Ishikawa (cell line): ENCODE data around the gene LRBA.

Experiments
- CEBPB ChIP-seq: IDR thresholded peaks from 2 replicates; pipeline ENCODE4 v1.6.1; 2012
- CREB1 ChIP-seq: IDR thresholded peaks from 2 replicates; pipeline ENCODE4 v1.6.1; 2012; ENCODE audit warnings: low read depth
- EGR1 ChIP-seq: IDR thresholded peaks from 2 replicates; pipeline ENCODE4 v1.6.1; 2012
- EP300 ChIP-seq: IDR thresholded peaks from 2 replicates; pipeline ENCODE4 v1.6.1; 2012; ENCODE audit warnings: borderline replicate concordance
- FOXM1 ChIP-seq: IDR thresholded peaks from 2 replicates; pipeline ENCODE4 v1.6.1; 2012; ENCODE audit warnings: low read depth, borderline replicate concordance
- NFIC ChIP-seq: IDR thresholded peaks from 2 replicates; pipeline ENCODE4 v1.6.1; 2012
- RAD21 ChIP-seq: IDR thresholded peaks from 2 replicates; pipeline ENCODE4 v1.6.1; 2012; ENCODE audit warnings: low read depth
- REST ChIP-seq: IDR thresholded peaks from 2 replicates; pipeline ENCODE4 v1.6.1; 2012; ENCODE audit warnings: low read depth, mild to moderate bottlenecking
- TAF1 ChIP-seq: IDR thresholded peaks from 2 replicates; pipeline ENCODE4 v1.6.1; 2012; ENCODE audit warnings: low read depth, mild to moderate bottlenecking
- TCF12 ChIP-seq: IDR thresholded peaks from 2 replicates; pipeline ENCODE4 v1.6.1; 2012; ENCODE audit warnings: low read depth
- TEAD4 ChIP-seq: IDR thresholded peaks from 2 replicates; pipeline ENCODE4 v1.6.1; 2012
- USF1 ChIP-seq: IDR thresholded peaks from 2 replicates; pipeline ENCODE4 v1.6.1; 2012
- YY1 ChIP-seq: IDR thresholded peaks from 2 replicates; pipeline ENCODE4 v1.6.1; 2012; ENCODE audit warnings: low read depth
- ZBTB7A ChIP-seq: IDR thresholded peaks from 2 replicates; pipeline ENCODE4 v1.6.1; 2012; ENCODE audit warnings: low read depth
- TF ChIP-seq, protein P1 (sequence below): IDR thresholded peaks from 2 replicates; pipeline ENCODE4 v1.6.1; 2012

LRBA gene

GRCh38 chr4:150215601-150216000 lies 799.5 kb downstream of the LRBA start:
- TF ChIP-seq USF1, result no peak
- no peak for TF ChIP-seq TCF12
- TF ChIP-seq CEBPB, result no peak
- no peak for TF ChIP-seq CREB1
- TF ChIP-seq YY1, result no peak
- no peak for TF ChIP-seq EGR1
- no peak for TF ChIP-seq ZBTB7A
- TF ChIP-seq EP300, result no peak; the same call in 1 of the 2 replicates
- TF ChIP-seq NFIC, result no peak
- TF ChIP-seq, protein P1, sequence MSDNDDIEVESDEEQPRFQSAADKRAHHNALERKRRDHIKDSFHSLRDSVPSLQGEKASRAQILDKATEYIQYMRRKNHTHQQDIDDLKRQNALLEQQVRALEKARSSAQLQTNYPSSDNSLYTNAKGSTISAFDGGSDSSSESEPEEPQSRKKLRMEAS, result 0 out of 2 replicates have a peak, but pooled peaks have one; percentile 12
- TF ChIP-seq RAD21, result no peak
- no peak for TF ChIP-seq REST
- TF ChIP-seq TAF1, result no peak
- TF ChIP-seq FOXM1, result no peak
- peak; percentile 53 for TF ChIP-seq TEAD4
